WTC11 (cell line): ENCODE results near the gene DUSP19.

ENCODE experiments used
- IRF2 ChIP-seq: sonication (generic); formaldehyde crosslinking; IDR thresholded peaks from 2 replicates; pipeline ENCODE4 v1.8.0; 2022; ENCODE audit warnings: low read depth, missing genetic modification reagents, borderline replicate concordance
- TF ChIP-seq, protein P1 (sequence below): sonication (generic); formaldehyde crosslinking; IDR thresholded peaks from 2 replicates; pipeline ENCODE4 v1.8.1; 2022; ENCODE audit warnings: mild to moderate bottlenecking, missing genetic modification reagents, moderate library complexity, borderline replicate concordance

DNA sequence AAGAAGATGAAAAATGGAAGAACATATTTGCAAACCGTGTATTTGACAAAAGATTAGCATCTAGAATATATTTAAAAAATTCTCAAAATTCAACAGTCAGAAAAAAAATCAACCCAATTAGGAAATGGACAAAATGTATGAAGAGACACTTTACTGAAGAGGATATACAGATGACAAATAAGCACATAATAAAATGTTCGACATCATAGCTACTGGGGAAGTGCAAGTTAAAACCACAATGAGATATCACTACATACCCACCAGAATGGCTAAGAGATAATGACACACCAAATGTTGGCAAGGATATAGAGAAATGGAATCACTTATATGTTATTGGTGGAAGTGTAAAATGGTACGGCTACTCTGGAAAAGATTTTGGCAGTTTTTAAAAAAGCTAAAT lies 34.0 kb downstream of the DUSP19 start:
- TF ChIP-seq, protein P1, sequence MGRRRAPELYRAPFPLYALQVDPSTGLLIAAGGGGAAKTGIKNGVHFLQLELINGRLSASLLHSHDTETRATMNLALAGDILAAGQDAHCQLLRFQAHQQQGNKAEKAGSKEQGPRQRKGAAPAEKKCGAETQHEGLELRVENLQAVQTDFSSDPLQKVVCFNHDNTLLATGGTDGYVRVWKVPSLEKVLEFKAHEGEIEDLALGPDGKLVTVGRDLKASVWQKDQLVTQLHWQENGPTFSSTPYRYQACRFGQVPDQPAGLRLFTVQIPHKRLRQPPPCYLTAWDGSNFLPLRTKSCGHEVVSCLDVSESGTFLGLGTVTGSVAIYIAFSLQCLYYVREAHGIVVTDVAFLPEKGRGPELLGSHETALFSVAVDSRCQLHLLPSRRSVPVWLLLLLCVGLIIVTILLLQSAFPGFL (CRISPR knock-in tag): no peak
- no peak for TF ChIP-seq IRF2 (CRISPR knock-in tag)
